HUES6 (cell line): Measurements from ENCODE around the gene IRF7.
A peak's percentile ranks its signal among the peaks of the same experiment; 100 is the strongest.

Experiments used
- H3K27ac ChIP-seq: 2 replicates; pipeline ENCODE4 v1.7.0; 2013; ENCODE audit warnings: low read depth, mild to moderate bottlenecking, low read length, inconsistent platforms
- H3K27me3 ChIP-seq: 2 replicates; pipeline ENCODE4 v1.6.1; 2013; ENCODE audit warnings: low read length; ENCODE audit not compliant: control insufficient read depth, insufficient read depth
- H3K36me3 ChIP-seq: 2 replicates; pipeline ENCODE4 v1.6.1; 2013; ENCODE audit warnings: low read length; ENCODE audit not compliant: control insufficient read depth, insufficient read depth
- H3K4me1 ChIP-seq: 2 replicates; pipeline ENCODE4 v1.6.1; 2013; ENCODE audit warnings: low read length; ENCODE audit not compliant: control insufficient read depth, insufficient read depth
- H3K4me3 ChIP-seq: 2 replicates; pipeline ENCODE4 v1.5.1; 2013; ENCODE audit warnings: low read depth, low read length
- H3K9ac ChIP-seq: one replicate; pipeline ENCODE4 v1.6.1; 2013; ENCODE audit warnings: mild to moderate bottlenecking, low read length
- H3K9me3 ChIP-seq: 2 replicates; pipeline ENCODE4 v1.6.1; 2013; ENCODE audit warnings: low read depth, low read length; ENCODE audit not compliant: control insufficient read depth, insufficient read depth

IRF7 gene

GRCh38 chr11:565921-566509 is 49.7 kb downstream of the IRF7 start:
- Histone ChIP-seq H3K36me3 (peaks cover 10% of the 10 kb centered on the region; the same call in 1 of the 2 replicates), H3K4me1 (peaks cover 28% of the 10 kb centered on the region), H3K27me3 (peaks cover 8% of the 10 kb centered on the region; the same call in 1 of the 2 replicates), H3K9ac (peak overlapping the region; percentile 19), H3K27ac (no peak overlapping the region), H3K4me3 (peak overlapping the region; percentile 22; the same call in 1 of the 2 replicates), H3K9me3 (no peaks in the 10 kb centered on the region)

- Histone ChIP-seq H3K4me1 (peaks cover 26% of the 10 kb centered on the region), H3K9ac (no peak overlapping the region), H3K9me3 (no peaks in the 10 kb centered on the region), H3K27ac (no peak overlapping the region), H3K27me3 (peaks cover 10% of the 10 kb centered on the region; the same call in 1 of the 2 replicates), H3K36me3 (peaks cover 10% of the 10 kb centered on the region; the same call in 1 of the 2 replicates), H3K4me3 (no peak overlapping the region)
Observed at GRCh38 chr11:563812-564578, 51.8 kb downstream of the IRF7 start.

GRCh38 chr11:563066-563811 is 52.5 kb downstream of the IRF7 start:
- H3K9me3 ChIP-seq: no peaks in the 10 kb centered on the region
- peaks cover 17% of the 10 kb centered on the region; the same call in 1 of the 2 replicates for H3K27me3 ChIP-seq
- peaks cover 10% of the 10 kb centered on the region; the same call in 1 of the 2 replicates for H3K36me3 ChIP-seq
- H3K4me1 ChIP-seq: peaks cover 24% of the 10 kb centered on the region
- H3K27ac ChIP-seq: no peak overlapping the region
- no peak overlapping the region for H3K9ac ChIP-seq
- H3K4me3 ChIP-seq: no peak overlapping the region
